Rectal smooth muscle tissue (tissue), 1 donor: ENCODE data around the gene SHLD2.

Experiments used
- H3K27ac ChIP-seq: one replicate; pipeline ENCODE4 v1.7.0; 2013; ENCODE audit warnings: low read depth, low read length, inconsistent platforms
- H3K27me3 ChIP-seq: one replicate; pipeline ENCODE4 v1.7.0; 2013; ENCODE audit warnings: low read length; ENCODE audit not compliant: control insufficient read depth, insufficient read depth
- H3K36me3 ChIP-seq: one replicate; pipeline ENCODE4 v1.7.0; 2013; ENCODE audit warnings: low read length; ENCODE audit not compliant: control insufficient read depth, insufficient read depth
- H3K4me1 ChIP-seq: one replicate; pipeline ENCODE4 v1.7.0; 2013; ENCODE audit warnings: low read length; ENCODE audit not compliant: control insufficient read depth, insufficient read depth
- H3K4me3 ChIP-seq: one replicate; pipeline ENCODE4 v1.7.0; 2013; ENCODE audit warnings: low read length
- H3K9ac ChIP-seq: one replicate; pipeline ENCODE4 v1.7.0; 2013; ENCODE audit warnings: low read length

Gene SHLD2

GRCh38 chr10:87094373-87095235 lies at the start of gene SHLD2, which contains the start of gene GLUD1:
SHLD2 (plus strand) TSS chr10:87095206; CDS start chr10:87151355, 56,149 bp downstream.
GLUD1 (minus strand) TSS chr10:87094843; CDS start chr10:87094769, 74 bp downstream.
- Histone ChIP-seq H3K36me3 (no peaks in the 10 kb centered on the region), H3K27me3 (no peaks in the 10 kb centered on the region), H3K4me1 (no peaks in the 10 kb centered on the region), H3K4me3 (peak within 1 kb of the TSS; percentile 98), H3K27ac (peak within 1 kb of the TSS; percentile 95), H3K9ac (peak within 1 kb of the TSS; percentile 97)

DNA sequence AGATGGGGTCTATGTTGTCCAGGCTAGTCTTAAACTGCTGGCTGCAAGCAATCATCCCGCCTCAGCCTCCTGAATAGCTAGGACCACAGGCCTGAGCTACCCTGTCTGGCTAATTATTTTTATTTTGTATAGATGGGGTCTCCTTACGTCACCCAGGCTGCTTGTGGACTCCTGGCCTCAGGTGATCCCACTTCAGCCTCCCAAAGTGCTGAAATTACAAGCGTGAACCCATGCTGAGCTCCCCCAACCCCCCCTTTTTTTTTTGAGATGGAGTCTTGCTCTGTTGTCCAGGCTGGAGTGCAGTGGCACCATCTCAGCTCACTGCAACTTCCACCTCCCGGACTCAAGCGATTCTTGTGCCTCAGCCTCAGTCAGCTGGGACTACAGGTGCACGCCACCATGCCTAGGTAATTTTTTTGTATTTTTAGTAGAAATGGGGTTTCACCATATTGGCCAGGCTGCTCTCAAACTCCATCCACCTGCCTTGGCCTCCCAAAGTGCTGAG lies 49.5 kb upstream of the SHLD2 start:
- no peak overlapping the region for H3K27ac ChIP-seq

DNA sequence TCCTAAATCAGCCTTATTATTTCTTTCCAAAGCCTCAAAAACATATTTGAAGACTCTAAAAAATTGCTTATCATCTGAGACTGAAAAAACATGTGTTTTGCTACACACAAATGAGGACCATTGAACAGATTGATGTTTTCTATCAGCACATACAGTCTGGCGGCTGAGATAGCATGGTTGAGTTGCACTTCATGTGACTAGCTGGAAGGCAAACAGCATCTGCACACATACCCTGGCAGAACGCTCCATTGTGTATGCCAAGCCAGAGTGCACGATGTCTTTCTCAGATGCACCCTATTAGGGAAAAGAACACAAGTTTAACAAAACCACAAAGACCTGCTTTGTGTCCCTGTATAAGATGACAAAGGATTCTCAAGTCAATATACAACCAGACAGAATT lies 41.9 kb upstream of the SHLD2 start:
- Histone ChIP-seq H3K4me1 (no peaks in the 10 kb centered on the region), H3K27ac (no peak overlapping the region), H3K36me3 (peaks cover 17% of the 10 kb centered on the region), H3K9ac (no peak overlapping the region), H3K27me3 (no peaks in the 10 kb centered on the region), H3K4me3 (no peak overlapping the region)

More for the DNA sequence above, 49.5 kb upstream of the SHLD2 start:
- no peak overlapping the region for H3K4me3 ChIP-seq
- no peak overlapping the region for H3K9ac ChIP-seq
- no peaks in the 10 kb centered on the region for H3K4me1 ChIP-seq
- H3K27me3 ChIP-seq, result no peaks in the 10 kb centered on the region
- peaks cover 6% of the 10 kb centered on the region for H3K36me3 ChIP-seq

DNA sequence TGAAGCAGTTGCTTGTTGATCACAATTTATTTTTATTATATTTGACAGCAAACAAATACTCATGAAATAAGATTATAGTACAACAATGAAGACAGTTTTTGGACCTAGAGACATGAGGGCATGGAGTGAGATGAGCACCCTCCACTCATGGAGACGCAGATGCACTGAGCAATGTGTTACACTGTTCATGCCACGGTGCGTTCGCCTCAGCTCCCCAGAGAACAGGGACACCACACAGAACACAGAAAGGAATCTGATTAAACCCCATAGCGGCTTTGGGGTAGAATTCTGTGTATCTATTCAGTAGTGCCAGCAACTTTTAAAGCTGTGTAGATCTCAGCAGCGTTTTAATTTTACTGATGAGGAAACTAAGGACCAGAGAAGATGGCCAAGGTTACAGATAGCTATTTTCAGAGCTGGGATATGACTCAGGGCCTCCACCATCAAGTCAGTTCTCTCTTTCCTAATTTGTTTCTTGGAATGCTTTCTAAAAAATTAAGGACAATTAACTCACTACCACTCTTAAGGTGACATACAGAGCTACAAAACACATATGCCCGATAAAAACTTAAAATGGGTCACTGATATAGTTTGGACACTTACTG lies 41.3 kb upstream of the SHLD2 start:
- Histone ChIP-seq H3K9ac (no peak overlapping the region), H3K36me3 (peaks cover 17% of the 10 kb centered on the region), H3K4me3 (no peak overlapping the region), H3K4me1 (no peaks in the 10 kb centered on the region), H3K27ac (no peak overlapping the region), H3K27me3 (no peaks in the 10 kb centered on the region)

DNA sequence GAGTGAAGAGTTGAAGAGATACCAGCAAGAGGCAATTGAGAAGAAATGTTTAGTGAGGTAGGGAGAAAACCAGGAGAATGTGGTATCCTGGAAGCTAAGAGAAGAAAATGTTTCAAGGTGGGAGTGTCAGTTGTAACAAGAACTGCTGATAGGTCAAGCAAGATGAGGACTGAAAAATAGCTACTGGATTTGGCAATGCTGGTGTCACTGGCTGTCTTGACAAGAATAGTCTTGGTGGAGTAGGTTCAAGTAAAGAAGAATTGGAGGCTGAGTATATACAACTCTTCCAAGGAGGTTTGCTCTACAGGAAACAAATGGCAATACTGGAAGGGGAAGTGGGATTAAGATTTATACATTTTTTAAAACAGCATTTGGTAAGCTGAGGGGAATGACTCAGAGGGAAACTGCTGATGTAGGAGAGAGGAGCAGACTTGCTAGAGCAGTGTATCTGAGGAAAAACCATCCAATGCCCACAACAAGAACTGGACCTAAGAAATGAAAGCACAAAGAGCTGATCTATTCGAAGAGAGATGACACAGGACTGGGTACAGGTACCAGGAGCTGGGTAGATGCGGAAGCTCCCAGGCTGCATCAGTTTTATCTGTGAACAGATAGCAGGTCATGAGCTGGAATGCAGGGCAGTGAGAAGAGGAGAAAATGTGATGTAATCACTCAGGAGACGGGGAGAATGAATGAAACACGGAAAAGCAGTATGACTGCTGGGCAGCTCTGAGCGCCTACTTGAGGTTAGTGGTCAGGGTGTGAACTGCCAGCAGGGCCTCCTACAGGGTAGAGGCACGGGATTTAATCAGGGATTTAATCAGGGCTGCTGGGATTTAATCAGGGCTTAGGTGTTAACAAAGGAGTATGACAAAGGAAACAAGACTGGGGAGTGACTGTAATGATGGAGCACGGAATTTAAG lies 40.4 kb upstream of the SHLD2 start:
- H3K36me3 ChIP-seq, result peaks cover 15% of the 10 kb centered on the region
- no peak overlapping the region for H3K9ac ChIP-seq
- H3K4me3 ChIP-seq, result no peak overlapping the region
- no peak overlapping the region for H3K27ac ChIP-seq
- H3K27me3 ChIP-seq, result no peaks in the 10 kb centered on the region
- H3K4me1 ChIP-seq, result no peaks in the 10 kb centered on the region

DNA sequence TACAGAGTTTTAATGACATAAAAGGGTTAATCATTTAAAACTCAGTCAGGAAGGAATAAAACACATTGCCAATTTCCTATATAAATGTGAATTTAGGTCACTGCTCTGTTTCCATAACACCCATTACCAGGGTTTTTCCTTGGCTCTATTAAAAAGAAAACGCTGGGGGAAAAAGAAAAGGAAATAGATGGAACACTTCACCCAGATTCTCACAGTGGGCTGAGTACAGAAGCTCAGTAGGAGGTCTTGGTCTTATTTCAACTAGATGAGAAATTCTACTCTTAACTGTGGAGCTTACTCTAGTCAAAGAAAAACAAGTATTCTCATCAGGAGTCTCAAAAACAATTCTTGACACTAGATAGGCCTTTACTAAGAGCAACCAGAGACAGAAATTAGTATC lies 36.8 kb upstream of the SHLD2 start:
- Histone ChIP-seq H3K27ac (no peak overlapping the region), H3K9ac (no peak overlapping the region), H3K36me3 (peaks cover 21% of the 10 kb centered on the region)

DNA sequence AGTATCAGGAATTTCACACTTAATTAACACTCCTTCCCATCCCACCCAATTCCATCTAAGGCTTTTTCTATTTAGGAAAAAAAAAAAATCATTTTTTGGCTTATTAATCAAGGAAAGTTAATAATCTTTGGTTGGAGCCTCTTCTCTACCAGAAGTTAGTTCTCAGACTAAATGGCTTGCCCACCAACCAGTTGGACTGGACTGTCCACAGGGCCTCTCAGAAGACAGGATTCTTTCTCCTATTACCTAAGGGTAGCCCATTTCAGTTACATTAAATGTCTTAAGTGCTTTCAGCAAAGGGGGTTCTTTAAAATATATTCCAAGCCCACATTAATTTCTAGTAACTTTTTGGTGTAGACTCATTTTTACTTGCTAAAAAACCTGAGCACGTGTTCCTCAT lies 35.6 kb upstream of the SHLD2 start:
- H3K27me3 ChIP-seq, result no peaks in the 10 kb centered on the region
- peaks cover 22% of the 10 kb centered on the region for H3K36me3 ChIP-seq
- H3K4me3 ChIP-seq, result no peak overlapping the region
- peaks cover 2% of the 10 kb centered on the region for H3K4me1 ChIP-seq
- H3K9ac ChIP-seq, result no peak overlapping the region
- no peak overlapping the region for H3K27ac ChIP-seq

More for the DNA sequence above, 36.8 kb upstream of the SHLD2 start:
- Histone ChIP-seq H3K4me3 (no peak overlapping the region), H3K4me1 (peaks cover 2% of the 10 kb centered on the region), H3K27me3 (no peaks in the 10 kb centered on the region)

DNA sequence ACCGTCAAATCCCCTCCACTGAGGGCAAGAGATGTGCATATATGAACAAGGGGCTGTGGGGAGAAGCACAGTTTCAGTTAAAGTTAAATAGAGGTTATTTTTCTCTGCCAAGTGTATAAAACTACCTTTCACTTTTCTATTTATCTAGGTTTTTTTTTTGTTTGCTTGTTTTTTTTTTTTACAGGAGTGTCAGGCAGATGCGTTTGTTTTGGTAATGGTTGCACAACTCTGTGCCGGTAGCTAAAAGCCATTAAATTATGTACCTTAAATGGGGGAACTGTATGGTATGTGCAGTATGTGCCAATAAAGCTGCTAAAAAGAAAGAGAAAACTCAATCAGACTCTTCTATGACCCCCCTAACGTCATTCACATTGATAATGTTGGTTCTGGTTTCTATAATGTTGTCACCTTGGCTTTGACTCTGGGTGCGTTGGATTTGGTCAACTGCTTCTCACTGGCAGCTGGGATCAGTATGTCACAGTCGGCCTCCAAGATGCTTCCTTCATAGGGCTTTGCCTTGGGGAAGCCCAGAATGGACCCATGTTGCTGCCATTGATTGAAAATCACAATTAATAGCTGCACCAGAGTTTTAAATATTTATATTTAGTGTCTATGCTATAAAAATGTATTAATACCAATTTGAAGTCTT lies 34.6 kb upstream of the SHLD2 start:
- peaks cover 27% of the 10 kb centered on the region for H3K36me3 ChIP-seq

GRCh38 chr10:87064651-87065050 lies 30.4 kb upstream of the SHLD2 start:
- H3K9ac ChIP-seq, result no peak overlapping the region
- peaks cover 48% of the 10 kb centered on the region for H3K36me3 ChIP-seq

More for the DNA sequence above, 34.6 kb upstream of the SHLD2 start:
- peaks cover 2% of the 10 kb centered on the region for H3K4me1 ChIP-seq
- H3K27ac ChIP-seq, result no peak overlapping the region
- no peak overlapping the region for H3K9ac ChIP-seq
- no peaks in the 10 kb centered on the region for H3K27me3 ChIP-seq
- no peak overlapping the region for H3K4me3 ChIP-seq

DNA sequence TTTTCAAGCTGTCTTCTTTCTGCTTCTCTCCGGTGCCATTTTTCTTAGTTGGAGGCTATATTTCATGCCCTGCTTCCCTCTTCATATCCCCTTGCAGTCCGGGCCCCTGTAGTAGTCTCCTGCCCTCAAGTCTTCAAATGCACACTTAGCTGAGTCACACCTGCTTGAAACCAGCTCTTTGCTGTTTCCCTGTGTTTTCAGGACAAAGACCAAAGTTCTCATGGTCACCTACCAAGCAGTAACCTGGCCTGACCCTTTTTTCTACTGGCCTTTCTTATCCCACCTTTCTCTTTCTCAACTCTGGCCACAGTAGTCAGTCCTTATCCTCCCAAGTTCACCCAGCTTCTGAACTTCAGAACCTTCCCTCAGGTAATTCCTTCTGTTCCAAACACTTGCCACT lies 28.8 kb upstream of the SHLD2 start:
- Histone ChIP-seq H3K4me1 (no peaks in the 10 kb centered on the region), H3K9ac (no peak overlapping the region), H3K4me3 (no peak overlapping the region), H3K36me3 (peaks cover 43% of the 10 kb centered on the region), H3K27ac (no peak overlapping the region), H3K27me3 (no peaks in the 10 kb centered on the region)

More at GRCh38 chr10:87064651-87065050, 30.4 kb upstream of the SHLD2 start:
- Histone ChIP-seq H3K4me1 (peaks cover 2% of the 10 kb centered on the region), H3K27ac (no peak overlapping the region), H3K4me3 (no peak overlapping the region), H3K27me3 (no peaks in the 10 kb centered on the region)

- H3K4me3 ChIP-seq, result no peak overlapping the region
- peaks cover 41% of the 10 kb centered on the region for H3K36me3 ChIP-seq
- H3K27ac ChIP-seq, result no peak overlapping the region
- no peaks in the 10 kb centered on the region for H3K4me1 ChIP-seq
- no peaks in the 10 kb centered on the region for H3K27me3 ChIP-seq
- H3K9ac ChIP-seq, result no peak overlapping the region
Measured at GRCh38 chr10:87066865-87067264, 28.1 kb upstream of the SHLD2 start.
